ENCODE measurements around the gene PRRG1.

- TF ChIP-seq CTCF (conservative IDR thresholded peaks at IDR 0.05; ENCODE audit: low read length) = no peak
- no peak for TF ChIP-seq EZH2phosphoT487 (IDR thresholded peaks at IDR 0.05; ENCODE audit: borderline replicate concordance, low read depth, low read length)
Measured at GRCh38 chrX:37468124-37468739, 119.1 kb downstream of the PRRG1 start.
